ENCODE results near the gene TXNDC11. TPM values are rescaled to one million over a fixed set of nuclear protein-coding genes. Genes with fewer than 3 reads are reported as not detected.

The TXNDC11 gene
- total RNA-seq, 4 donors from 2014 or later, result 27.7 to 47.8 (median 40.0) TPM

DNA sequence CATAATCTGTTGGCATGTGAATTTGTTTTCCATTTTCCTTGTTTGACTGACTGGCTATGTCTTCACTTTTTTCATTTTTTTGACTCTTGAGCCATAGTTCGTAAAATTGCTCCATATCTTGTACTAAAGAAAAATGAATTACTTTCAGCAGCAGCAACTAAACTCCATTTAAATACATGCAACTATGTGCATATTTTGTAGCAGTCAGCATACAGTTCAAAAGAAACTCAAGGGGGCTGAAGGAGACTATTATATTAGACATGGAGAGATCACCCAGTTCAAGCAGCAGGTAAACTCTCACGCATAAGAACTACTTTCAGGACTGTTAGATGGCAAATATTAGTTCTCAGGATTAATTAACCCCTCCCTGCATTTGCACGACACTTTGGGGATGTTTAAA is 13.6 kb upstream of the TXNDC11 start:
- intact Hi-C loops (cut with DNase I; ENCODE audit: low total_unique reads), result no loop called here
- DNase-seq (ENCODE audit: low spot score in 2 of 2), result no peak
- no peak overlapping the region for H3K4me3 ChIP-seq (ENCODE audit: low read depth, poor library complexity, severe bottlenecking)
- 88 to 92% methylated on average over 3 of the region's 3 CpGs for WGBS, 2 donors
- TF ChIP-seq POLR2A (IDR thresholded peaks at IDR 0.05), result no peak
- TF ChIP-seq, protein P1, sequence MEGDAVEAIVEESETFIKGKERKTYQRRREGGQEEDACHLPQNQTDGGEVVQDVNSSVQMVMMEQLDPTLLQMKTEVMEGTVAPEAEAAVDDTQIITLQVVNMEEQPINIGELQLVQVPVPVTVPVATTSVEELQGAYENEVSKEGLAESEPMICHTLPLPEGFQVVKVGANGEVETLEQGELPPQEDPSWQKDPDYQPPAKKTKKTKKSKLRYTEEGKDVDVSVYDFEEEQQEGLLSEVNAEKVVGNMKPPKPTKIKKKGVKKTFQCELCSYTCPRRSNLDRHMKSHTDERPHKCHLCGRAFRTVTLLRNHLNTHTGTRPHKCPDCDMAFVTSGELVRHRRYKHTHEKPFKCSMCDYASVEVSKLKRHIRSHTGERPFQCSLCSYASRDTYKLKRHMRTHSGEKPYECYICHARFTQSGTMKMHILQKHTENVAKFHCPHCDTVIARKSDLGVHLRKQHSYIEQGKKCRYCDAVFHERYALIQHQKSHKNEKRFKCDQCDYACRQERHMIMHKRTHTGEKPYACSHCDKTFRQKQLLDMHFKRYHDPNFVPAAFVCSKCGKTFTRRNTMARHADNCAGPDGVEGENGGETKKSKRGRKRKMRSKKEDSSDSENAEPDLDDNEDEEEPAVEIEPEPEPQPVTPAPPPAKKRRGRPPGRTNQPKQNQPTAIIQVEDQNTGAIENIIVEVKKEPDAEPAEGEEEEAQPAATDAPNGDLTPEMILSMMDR (IDR thresholded peaks at IDR 0.05), result no peak

DNA sequence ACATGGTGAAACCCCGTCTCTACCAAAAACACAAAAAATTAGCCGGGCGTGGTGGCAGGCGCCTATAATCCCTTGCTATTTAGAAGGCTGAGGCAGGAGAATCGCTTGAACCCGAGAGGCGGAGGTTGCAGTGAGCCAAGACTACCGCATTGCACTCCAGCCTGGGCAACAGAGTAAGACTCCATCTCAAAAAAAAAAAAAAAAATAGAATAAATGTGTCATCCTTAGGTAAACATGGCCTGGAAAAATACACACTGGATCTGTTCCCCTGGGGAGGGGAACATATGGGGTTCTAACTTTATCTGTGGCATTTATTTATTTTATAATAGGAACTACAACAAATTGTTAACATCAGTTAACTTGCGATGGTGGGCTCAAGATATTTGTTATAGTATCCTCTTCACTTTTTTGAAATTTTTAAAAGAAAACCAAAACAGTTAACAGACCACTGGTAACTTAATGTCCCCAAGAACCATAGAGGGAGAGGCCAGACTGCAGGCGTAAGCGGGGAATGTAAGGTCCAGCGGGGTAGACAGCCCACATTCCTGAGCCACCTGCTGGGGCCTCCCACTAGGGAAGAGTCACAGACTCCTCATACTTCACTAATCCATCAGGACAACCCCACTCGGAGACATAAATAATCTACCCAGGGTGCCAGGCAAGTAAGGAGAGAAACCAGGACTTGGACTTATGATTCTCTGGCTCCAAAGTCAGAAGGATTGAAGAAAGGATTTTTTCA is 12.5 kb upstream of the TXNDC11 start:
- H3K4me3 ChIP-seq (ENCODE audit: low read depth, poor library complexity, severe bottlenecking), result no peak overlapping the region
- 87 to 91% methylated on average over 13 of the region's 13 CpGs for WGBS, 2 donors
- DNase-seq (ENCODE audit: low spot score in 2 of 2), result no peak
- TF ChIP-seq, protein P1 (IDR thresholded peaks at IDR 0.05), result no peak
- no peak for TF ChIP-seq POLR2A (IDR thresholded peaks at IDR 0.05)
- intact Hi-C loops (cut with DNase I; ENCODE audit: low total_unique reads), result no loop called here

DNA sequence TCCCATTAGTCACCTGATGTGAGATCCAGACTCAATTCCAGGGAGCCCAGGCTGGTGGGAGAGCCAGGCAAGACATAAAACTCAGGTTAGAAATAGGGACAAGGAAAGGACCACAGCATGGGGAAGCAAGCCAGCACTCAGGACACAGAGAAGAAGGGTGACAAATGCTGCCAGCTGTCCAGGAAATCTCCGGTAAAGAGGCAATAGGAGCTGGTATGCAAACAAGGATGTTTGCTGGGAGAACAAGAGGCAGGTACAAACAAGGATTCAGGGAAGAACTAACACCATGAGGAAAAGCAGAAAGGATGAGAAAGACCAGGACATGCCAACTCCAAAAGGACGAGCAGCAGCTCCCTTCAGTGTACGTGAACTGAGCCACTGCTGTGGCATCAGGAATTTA is 10.2 kb upstream of the TXNDC11 start:
- intact Hi-C loops (cut with DNase I; ENCODE audit: low total_unique reads), result no loop called here
- WGBS, 2 donors, result 87 to 93% methylated on average over 3 of the region's 3 CpGs
- TF ChIP-seq, protein P1 (IDR thresholded peaks at IDR 0.05), result no peak
- no peak for TF ChIP-seq POLR2A (IDR thresholded peaks at IDR 0.05)

DNA sequence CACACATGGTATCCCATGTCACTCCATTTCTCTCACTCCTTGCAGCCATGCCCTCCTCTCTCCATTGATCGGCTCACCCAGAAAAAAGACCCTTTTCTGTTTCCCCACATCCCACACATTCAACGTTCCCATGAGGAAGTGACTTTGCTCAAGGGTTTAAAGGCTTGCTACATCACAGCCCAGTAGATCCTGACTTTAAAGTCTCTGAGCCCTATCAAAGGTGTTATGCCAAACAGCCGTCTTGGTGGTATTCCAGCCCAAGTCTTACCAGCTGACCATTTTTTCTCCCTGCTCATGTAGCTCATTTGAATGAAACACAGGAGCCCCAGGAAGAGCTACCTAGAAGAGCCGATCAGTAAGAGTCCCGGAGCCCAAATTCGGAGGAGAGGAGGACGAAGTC is 7.4 kb upstream of the TXNDC11 start:
- intact Hi-C loops (cut with DNase I; ENCODE audit: low total_unique reads), result no loop called here
- no peak overlapping the region for H3K4me3 ChIP-seq (ENCODE audit: low read depth, poor library complexity, severe bottlenecking)
- TF ChIP-seq, protein P1 (IDR thresholded peaks at IDR 0.05), result no peak
- WGBS, 2 donors, result 89 to 92% methylated on average over 7 of the region's 7 CpGs
- DNase-seq (ENCODE audit: low spot score in 2 of 2), result no peak

More for the DNA sequence above, 10.2 kb upstream of the TXNDC11 start:
- H3K4me3 ChIP-seq (ENCODE audit: low read depth, poor library complexity, severe bottlenecking), result no peak overlapping the region
- DNase-seq (ENCODE audit: low spot score in 2 of 2), result no peak

DNA sequence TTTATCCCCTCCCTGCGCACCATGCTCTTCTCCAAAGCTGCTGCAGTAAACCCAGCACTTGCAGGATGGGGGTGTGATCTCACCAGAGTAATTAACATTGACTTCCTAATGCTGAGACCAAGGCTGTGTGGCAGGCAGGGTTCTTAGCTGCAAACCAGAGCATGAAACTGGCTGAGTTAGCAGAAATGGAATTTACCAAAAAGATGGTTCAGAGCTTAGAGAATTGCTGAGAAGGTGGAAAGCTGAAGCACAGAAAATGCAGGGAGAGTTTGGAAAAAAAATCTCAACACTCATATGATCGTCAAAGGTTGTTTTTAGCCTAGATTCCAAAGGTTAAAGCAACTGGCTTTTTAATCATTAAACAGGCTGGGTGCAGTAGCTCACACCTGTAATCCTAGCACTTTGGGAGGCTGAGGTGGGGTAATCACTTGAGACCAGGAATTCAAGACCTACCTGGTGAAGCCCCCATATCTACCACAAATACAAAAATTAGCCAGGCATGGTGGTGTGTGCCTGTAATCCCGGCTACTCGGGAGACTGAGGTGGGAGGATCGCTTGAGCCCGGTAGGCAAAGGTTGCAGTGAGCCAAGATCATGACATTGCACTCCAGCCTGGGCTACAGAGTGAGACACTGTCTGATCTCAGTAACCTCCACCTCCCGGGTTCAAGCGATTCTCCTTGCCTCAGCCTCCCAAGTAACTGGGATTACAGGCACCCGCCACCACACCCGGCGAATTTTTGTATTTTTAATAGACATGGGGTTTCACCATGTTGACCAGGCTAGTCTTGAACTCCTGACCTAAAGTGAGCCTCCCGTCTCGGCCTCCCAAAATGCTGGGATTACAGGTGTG is 6.0 kb upstream of the TXNDC11 start:
- WGBS, 2 donors, result 94% methylated on average over 13 of the region's 13 CpGs
- intact Hi-C loops (cut with DNase I; ENCODE audit: low total_unique reads), result no loop called here
- TF ChIP-seq, protein P1 (IDR thresholded peaks at IDR 0.05), result no peak
- no peak for DNase-seq (ENCODE audit: low spot score in 2 of 2)
- no peak overlapping the region for H3K4me3 ChIP-seq (ENCODE audit: low read depth, poor library complexity, severe bottlenecking)

Measured in lower leg skin (tissue), 4 donors.